SK-N-SH treated with all-trans-retinoic acid at 6 μM for 48 hours (cell line): ENCODE results near the gene PMEPA1.

Experiments used
- ARNTL ChIP-seq: fragments of 450-650 bp; formaldehyde crosslinking; IDR thresholded peaks from 2 replicates; pipeline ENCODE4 v1.5.0; 2020; ENCODE audit warnings: low read depth, mild to moderate bottlenecking, moderate library complexity, borderline replicate concordance
- CSDC2 ChIP-seq: fragments of 250-450 bp; sonication (Bioruptor Pico); IDR thresholded peaks from 2 replicates; pipeline ENCODE4 v1.5.0; 2020; ENCODE audit warnings: mild to moderate bottlenecking, moderate library complexity
- ISL1 ChIP-seq: fragments of 250-450 bp; sonication (Bioruptor Pico); IDR thresholded peaks from 2 replicates; pipeline ENCODE4 v2.1.2; 2022; ENCODE audit warnings: mild to moderate bottlenecking, moderate library complexity
- PATZ1 ChIP-seq: fragments of 250-450 bp; sonication (Bioruptor Pico); IDR thresholded peaks from 2 replicates; pipeline ENCODE4 v1.8.0; 2020; ENCODE audit warnings: mild to moderate bottlenecking, moderate library complexity, borderline replicate concordance
- PPARA ChIP-seq: fragments of 250-450 bp; sonication (Bioruptor Pico); IDR thresholded peaks from 2 replicates; pipeline ENCODE4 v1.5.0; 2020; ENCODE audit warnings: mild to moderate bottlenecking, borderline replicate concordance
- RARB ChIP-seq: fragments of 250-450 bp; sonication (Bioruptor Pico); IDR thresholded peaks from 2 replicates; pipeline ENCODE4 v1.8.0; 2021; ENCODE audit warnings: mild to moderate bottlenecking, moderate library complexity
- SNAI2 ChIP-seq: fragments of 250-450 bp; sonication (Bioruptor Pico); IDR thresholded peaks from 2 replicates; pipeline ENCODE4 v1.5.0; 2020; ENCODE audit warnings: mild to moderate bottlenecking, moderate library complexity
- ZFP3 ChIP-seq: fragments of 250-450 bp; sonication (Bioruptor Pico); IDR thresholded peaks from 2 replicates; pipeline ENCODE4 v1.5.0; 2020; ENCODE audit warnings: mild to moderate bottlenecking, moderate library complexity
- ZNF70 ChIP-seq: fragments of 450-650 bp; formaldehyde crosslinking; IDR thresholded peaks from 2 replicates; pipeline ENCODE4 v1.5.0; 2020; ENCODE audit warnings: mild to moderate bottlenecking, moderate library complexity
- ZNF8 ChIP-seq: fragments of 450-650 bp; formaldehyde crosslinking; IDR thresholded peaks from 2 replicates; pipeline ENCODE4 v1.5.0; 2020; ENCODE audit warnings: mild to moderate bottlenecking, moderate library complexity

- TF ChIP-seq SNAI2 (CRISPR knock-in tag) = no peak
- TF ChIP-seq CSDC2 (CRISPR knock-in tag) = no peak
- TF ChIP-seq PATZ1 = no peak
- TF ChIP-seq ZFP3 (CRISPR knock-in tag) = no peak
- TF ChIP-seq PPARA = no peak
- TF ChIP-seq ZNF8 (CRISPR knock-in tag) = no peak
- TF ChIP-seq ARNTL (CRISPR knock-in tag) = no peak
- no peak for TF ChIP-seq ISL1 (CRISPR knock-in tag)
- no peak for TF ChIP-seq ZNF70 (CRISPR knock-in tag)
- TF ChIP-seq RARB (CRISPR knock-in tag) = no peak
Observed at GRCh38 chr20:57707849-57708693, 1.7 kb downstream of the PMEPA1 start.
